IPS-11a (cell line): ENCODE measurements around the gene H2BK1.

Source experiments
- H3K4me3 ChIP-seq: one replicate; pipeline ENCODE4 v1.5.1; 2013; ENCODE audit warnings: low read depth, low read length, control low read depth

The H2BK1 gene

DNA sequence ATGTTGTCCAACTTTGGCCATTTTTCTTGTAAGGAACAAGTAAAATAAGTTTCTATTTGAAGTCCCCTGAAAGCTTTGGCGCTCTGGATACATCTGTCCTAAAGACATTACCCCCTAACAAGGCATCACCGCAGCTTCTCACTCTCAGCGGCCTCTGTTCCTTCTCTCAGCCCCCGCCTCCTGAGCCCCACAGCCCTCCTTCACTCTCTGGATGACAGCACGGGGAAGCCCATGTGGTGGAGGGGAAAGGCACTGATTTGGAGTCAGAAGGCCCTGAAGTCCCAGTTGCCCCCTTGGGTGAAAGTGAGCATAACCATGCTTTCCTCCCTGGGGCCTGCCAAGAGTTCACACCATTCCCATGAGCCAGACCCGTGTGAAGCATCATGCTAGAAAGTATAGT is 4.6 kb downstream of the H2BK1 start:
- no peak overlapping the region for H3K4me3 ChIP-seq

DNA sequence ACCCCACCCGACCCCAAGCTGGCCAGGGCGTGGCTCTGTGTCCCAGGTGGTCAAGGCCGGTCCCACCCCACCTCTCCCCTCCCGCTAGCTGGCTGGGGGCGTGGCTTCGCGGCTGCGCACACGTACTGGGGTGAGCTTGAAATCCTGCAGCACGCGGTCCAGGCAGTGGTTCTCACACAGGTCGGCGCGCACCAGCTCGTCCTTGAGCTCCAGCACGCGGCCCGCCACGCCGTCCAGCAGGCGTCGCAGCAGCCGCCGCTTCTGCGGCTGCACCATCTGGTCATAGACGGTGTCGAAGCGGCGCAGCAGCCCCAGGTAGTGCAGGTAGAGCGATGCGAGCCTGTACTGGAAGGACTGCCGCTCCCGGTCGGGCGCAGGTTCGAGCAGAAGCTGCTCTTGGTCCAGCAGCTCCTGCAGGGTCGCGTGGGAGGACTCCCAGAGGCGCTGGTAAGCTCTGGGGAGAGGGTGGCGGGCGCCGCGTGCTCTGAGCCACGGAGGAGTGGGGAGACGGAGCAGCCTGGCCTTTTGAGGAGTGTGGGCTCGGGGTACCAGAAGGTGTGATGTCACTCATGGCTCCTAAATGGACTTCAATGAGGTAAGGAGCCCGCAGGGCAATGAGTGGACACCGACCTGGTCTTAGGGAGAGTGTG is 5.8 kb downstream of the H2BK1 start:
- H3K4me3 ChIP-seq, result no peak overlapping the region

DNA sequence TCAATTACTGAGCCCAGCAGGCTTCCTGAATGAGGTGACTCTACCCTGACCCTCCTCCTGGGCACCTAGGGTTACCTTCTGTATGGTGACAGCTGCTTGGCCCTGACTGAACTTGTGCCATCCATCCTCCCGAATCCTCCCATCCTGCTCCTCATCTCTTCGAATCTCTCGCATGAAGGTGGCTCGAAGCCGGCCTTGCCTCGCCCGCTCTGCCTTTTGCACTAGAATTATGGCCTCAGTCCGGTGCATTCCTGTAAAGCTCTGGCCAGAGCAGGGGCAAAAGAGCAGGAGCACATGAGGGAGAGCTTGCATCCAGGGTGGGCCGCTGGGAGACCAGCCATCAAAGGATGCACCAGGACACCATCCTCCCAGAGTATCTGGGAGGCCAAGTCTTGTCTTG is 7.5 kb downstream of the H2BK1 start:
- H3K4me3 ChIP-seq, result no peak overlapping the region

DNA sequence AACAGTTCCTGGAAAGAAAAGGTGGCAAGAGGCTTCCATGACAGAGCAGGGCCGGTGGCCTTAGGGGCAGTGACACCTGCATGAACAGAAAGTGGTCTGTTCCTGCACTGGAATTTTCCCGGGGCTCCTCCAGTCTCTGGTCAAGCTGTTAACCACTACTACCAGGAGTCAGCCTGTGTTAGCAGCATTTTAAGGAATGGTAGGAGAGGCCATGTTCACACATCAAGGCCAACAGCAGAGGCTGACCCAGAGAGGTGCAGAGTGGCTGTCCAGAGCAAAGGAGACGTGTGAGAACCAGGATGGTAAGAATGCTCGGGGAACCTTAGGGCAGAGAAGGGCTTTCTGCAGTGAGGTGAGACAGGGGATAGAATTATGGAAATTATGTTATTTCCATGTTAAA is 8.5 kb downstream of the H2BK1 start:
- H3K4me3 ChIP-seq, result no peak overlapping the region

DNA sequence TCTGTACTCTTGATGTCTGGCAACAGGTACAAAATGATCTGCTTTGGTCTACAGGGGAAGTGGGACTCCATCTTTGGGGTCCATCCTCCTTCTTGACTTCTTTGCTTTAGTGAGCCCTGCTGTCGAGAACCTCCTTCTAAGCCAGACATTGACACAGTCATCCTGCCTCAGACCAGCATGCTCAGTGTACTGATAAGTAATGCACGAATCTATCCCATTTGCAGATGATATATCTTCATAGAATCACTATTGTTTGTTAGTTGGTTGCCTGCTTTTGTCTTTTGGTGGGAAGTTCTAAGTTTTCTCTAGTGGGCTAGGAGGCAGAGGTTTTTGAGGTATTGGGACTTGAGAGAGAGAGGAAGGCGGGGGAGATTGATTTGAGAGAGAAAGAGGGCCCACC is 8.9 kb downstream of the H2BK1 start:
- H3K4me3 ChIP-seq, result no peak overlapping the region

DNA sequence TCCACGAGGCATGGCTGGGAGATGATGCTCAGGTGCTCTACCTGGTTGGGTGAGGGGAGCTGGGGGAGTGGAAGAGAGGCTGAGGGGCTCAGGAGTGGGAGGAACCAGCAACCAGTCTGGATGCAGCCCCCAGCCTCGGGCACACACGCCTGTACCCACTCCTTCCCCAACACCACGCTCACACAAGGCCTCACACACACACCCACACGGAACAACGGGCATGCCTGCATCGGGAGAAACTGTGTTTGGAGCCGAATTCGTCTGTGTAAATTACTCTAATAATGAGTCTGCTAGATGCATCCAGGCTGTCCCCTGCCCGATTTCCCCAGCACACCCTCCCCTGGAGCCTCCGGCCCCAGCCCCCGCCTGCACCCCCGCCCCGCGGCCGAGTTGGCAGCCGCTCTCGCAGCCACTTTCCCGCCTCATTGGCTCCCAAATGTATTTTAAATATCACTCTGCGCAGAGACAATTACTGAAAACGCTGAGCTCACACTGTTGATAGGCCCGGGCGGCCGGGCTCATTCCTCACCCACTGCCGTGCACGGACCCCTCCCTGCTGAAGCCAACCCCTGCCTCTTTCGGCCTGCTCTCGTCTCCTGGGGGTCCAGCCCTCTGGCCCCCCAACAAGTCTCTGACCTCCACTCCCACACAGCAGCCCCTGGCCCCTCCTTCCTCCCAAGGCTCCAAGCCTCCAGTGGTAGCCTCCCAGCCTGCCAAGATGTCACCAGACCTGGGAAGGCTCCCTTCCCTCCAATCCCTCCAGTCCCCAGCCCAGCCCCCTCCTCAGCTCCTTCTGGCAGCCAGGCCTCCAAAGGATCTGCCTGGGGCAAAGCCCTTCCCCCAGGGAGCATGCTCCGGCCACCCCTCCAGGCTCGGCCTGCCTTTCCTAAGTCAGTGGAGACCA is 11.1 kb downstream of the H2BK1 start:
- H3K4me3 ChIP-seq, result no peak overlapping the region

DNA sequence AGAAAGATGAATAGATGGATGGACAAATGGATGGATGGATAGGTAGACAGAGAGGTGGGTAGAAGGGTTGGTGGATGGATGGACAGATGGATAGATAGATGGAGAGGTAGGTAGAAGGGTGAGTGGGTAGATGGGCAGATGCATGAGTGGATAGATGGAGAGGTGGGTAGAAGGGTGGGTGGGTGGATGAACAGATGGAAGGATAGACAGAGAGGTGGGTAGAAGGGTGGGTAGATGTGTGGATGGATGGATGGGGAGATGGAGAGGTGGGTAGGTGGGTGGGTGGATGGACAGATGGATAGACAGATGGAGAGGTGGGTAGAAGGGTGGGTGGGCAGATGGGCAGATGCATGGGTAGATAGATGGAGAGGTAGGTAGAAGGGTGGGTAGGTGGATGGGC is 12.4 kb downstream of the H2BK1 start:
- no peak overlapping the region for H3K4me3 ChIP-seq

DNA sequence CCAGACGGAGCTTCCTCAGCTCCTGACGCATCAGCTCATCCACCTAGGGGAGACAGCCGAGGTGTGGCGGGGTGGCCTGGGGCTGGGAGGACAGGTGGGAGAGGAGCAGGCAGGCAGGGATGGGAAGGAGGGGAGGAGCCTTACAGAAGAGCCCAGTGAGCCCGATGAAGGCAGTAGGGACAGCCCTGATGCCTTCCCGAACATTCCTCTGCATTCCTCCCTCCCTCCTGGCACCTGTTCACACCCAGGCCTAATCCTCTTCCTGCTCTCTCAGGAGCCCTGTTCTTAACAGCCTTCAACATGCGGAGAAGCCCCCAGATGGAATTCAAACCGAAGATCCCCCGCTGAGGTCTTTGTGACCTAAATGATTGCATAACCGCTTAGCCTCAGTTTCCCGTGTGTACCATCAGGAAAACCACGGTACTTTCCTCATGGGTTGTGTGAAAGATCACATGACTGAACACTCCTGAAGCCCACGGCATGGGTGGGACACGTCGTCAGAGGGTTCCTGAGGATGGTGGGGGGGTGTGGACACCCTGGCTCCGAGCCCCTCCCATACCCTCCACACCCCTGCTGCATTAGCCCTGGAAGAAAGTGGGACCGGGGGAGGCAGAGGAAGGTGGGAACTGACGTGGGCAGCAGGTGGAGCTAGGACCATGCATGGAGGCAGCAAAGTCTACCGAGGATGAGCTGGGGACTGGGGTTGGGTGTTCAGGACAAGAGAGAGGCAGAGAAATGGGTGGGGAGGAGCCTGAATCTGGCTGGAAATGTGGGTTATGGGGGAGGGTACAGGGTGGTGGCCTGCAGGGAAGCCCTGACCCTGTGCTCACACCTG is 14.5 kb downstream of the H2BK1 start:
- H3K4me3 ChIP-seq, result no peak overlapping the region

DNA sequence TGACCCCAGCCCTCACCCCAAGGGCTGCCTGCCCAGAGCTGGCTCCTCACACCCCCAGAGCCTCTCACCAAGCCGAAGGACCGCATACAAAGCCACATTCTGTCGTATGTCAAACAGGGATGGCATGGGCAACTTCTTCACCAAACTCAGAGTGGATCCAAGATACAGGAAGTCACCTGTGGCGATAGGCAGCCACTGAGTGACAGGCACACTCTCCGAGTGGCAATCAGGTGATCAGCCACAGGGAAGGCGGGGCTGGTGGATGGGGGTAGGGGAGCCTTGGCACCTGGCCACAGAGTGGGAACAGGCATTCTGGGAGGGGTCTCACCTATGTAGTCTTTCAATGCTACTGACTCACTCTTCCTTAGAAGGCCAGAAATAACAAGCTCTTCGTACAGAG is 16.1 kb downstream of the H2BK1 start:
- no peak overlapping the region for H3K4me3 ChIP-seq

DNA sequence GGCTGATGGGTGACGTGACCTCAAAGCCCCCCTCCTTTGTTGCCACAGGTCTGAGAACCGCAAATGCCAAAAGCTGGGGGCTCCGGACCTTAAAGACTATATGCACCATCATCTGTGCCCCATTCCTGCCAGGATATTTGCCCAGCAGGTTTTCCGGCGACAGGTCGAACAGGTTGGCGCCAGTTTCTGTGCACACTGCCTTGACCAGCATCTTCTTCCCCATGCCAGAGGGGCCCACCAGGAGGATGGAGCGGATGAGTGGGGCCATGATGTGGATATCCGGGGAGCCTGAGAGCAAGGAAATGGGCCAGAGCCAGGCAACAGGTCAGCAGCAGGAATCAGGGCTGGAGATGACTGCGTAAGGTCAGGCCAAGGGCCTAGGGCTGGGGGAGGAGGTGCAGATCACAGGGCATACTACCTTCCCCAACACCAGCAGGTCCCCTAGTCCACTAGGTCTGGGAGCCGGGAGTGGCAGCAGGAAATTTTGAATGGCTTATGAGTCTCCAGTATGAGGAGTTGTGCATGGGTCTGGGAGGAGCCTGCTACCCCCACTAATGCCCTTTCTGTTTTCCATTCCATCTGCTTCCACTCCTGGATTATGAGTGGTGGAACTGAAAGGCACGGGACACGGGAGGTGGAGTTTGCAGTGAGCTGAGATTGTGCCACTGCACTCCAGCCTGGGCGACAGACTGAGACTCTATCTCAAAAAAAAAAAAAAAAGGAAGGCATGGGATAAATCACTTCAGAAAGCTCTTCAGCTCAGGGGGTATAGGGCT is 16.9 kb downstream of the H2BK1 start:
- no peak overlapping the region for H3K4me3 ChIP-seq

DNA sequence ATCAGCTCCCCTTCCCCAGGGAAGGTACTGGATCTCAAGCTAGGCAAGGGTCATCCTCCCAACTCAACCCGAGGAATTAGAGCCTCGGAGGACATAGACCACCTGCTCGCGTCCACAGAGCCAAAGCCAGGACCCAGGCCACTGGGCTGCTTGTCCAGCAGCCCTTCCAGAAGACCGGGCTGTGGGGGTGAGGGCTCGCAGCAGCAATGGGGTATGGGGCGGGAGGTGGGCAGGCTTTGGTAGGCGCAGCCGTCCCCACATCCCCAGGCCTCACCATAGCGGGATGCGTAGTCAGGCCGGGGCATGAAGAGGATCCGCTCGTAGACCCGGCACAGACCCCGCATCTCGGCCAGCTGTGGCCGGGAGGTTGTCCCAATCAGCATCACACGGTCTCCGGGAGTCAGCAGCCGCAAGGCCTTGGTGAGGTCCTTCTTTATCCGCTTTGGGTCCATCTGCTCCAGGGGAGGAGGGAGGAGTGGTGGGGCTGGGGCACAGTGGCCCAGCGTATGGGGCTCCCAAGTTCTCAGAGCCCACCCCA is 18.2 kb downstream of the H2BK1 start:
- no peak overlapping the region for H3K4me3 ChIP-seq

DNA sequence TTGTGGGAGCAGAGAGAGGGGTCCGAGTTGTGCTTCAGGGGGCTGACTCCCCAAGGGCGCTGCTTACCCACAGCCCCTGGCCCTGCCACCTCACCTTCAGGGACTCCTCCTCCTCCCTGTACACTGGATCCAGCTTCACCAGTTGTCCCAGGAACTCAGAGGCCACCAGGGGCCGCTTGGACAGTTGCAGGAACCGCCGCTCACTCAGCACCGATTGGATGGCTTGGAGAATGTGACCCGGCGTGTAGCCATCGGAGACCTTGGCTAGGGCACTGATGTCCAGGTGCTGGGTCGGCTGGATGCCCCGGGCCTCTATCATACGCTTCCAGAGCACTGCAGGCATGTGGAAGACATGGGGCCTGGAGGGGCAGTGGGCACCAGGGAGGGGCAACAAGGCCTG is 18.7 kb downstream of the H2BK1 start:
- no peak overlapping the region for H3K4me3 ChIP-seq

DNA sequence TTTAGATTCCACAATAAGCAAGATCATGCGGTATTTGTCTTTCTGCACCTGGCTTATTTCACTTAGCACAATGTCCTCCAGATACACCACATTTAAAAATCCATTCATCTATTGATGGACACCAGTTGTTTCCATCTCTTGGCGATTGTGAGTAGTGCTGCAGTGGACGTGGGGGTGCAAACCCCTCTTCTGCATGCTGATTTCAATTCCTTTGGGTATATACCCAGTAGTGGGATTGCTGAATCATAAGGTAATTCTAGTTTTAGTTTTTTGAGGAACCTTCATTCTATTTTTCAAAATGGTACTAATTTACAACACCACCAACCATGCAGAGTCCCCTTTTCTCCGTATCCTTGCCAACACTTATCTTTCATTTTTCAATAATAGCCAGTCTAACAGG is 21.2 kb downstream of the H2BK1 start:
- H3K4me3 ChIP-seq, result no peak overlapping the region

DNA sequence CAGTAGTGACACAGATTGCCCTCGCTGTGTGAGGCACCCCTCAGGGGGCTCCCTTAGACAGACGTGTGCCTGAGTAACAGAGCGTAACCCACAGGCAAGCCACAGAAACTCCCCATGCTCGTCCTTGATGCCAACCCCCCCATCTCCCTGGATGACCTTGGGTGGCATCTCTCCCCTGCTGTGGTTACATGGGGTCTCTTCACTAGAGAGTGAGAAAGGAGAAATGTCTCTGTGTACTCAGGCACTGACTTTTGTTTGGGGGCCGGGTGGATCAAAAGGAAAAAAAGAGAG is 22.1 kb downstream of the H2BK1 start:
- H3K4me3 ChIP-seq, result no peak overlapping the region

DNA sequence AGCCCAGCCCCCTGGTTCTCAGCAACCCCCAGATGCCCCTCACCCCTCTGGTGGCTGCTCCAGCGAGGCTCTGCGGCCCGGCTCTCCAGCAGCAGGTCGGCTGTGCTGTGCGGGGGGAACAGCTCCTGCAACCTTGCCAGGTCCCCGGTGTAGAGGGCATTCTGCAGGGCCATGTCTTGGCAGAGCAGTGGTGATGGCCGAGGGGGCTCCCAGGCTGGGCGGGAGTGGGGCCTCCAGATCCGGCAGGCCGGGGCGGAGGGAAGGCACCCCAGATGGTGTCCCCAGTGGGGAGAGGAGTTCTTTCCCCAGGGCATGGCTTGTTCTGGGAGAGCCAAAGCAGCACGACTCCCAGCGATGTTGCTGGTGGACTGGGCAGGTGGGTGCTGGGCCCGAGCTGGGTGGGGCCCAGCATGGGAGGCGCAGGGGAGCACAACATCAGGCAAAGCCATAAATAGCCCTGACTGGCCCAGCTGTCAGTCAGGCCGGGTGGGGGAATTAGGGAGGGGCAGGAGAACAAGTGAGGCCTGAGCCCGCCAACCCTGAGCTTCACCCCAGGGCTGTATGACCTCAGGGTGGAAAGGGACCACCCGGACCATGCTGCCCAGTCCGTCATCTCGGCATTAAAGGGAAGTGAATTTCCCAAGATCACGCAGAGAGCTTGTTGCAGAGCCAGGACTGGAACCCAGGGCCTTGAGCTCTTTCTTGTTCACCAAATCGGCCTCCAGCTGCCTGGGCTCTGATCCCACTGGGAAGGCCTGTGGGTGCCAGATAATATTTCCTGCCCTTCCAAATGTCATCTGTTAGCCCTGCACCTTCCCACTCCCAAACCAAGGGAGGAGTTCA is 22.7 kb downstream of the H2BK1 start:
- H3K4me3 ChIP-seq, result no peak overlapping the region

DNA sequence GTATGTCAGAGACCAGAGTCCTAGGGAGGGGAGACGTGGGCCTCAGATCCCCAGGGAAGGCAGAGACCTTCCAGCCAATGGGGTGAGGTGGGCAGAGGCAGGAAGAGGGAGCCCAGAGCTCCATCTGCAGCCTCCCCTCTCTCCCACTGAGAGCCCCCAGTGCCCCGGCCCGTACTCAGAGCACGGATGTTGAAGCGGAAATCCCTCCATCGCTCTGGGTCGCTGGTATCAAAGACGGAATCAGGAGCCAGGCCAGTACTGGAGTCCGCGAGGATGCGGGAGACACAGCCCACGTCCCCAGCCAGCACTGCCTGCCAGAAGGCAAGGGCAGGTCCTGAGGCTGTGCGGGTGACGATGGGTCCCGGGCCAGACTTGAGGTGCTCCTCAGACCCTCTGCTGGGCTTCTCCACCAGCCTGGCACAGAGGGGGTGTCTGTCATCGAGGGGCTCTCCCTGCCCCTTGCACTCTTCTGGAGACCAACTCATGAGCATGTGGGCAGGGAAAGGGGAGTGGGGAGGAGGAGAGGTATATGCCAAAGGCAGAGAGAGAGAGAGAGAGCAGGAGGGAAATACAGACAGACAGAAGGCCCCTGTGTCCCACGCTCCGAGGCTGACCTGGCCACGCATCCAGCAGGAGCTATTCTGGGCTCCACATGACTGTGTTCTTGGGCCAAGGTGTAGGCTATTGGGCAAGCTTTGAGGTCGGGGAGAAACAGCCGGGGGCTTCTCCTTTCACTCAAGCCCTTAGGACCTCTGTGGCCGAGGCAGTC is 23.5 kb downstream of the H2BK1 start, which contains the start of gene ASB10:
ASB10 (minus strand) TSS at position 611 of the 769 bp plus-strand sequence; CDS start at position 491, 120 bp downstream.
- H3K4me3 ChIP-seq, result no peak within 1 kb of the TSS

DNA sequence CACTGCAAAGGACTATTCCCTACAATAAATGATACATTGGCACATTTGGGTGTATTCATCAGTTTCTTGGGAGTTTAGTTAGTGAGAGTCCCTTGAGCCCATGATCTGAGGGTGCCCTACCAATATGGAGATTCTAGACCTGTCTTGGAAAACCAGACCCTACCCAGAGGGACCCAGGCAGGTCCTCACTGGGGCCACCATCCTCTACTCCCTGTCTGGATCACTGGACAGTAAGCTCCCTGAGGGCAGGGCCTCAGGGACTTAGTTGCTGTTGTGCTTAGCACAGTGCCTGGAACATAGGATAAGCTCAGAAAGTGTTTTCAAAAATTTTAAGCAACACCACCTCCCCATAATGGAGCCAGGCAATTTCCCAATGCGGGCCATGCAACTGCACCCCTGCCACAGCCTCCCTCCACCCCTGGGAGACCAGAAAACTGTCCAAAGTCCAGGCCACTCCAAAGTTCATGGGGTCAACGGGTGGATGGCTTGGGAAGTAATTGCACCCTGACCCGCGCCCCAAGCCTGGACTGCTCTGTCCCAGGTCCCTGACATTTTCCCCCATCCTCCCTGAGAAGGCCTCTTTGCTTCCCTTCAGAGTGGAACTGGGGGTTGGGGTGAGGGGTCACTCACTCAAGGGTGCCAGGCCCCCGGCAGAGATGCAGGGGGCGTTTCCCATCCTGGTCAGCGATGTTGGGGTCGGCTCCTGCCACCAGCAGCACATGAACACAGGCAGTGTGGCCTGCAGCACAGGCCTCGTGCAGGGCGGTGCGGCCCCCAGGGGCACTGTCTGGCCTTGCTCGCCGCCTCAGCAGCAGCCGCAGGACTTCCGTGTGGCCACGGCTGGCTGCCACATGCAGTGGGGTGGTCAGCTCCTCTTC is 24.3 kb downstream of the H2BK1 start:
- no peak overlapping the region for H3K4me3 ChIP-seq

DNA sequence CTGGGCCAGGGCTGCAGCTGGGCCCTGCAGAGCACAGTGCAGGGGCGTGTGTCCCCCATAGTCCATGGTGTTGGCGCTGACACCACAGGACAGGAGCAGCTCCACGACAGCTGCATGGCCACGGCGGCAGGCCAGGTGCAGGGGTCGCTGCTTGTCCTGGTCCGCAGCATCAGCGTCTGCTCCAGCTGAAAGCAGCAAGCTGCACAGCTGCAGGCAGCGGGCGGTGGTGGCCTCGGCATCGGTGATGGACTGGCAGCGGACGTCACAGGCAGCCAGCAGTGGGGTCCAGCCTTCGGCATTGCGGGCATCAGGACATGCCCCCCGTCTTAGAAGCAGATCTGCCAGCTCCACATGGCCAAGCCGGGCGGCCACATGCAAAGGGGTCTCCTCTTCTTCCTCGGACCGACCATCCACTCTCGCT is 29.3 kb downstream of the H2BK1 start:
- H3K4me3 ChIP-seq, result no peak overlapping the region
